HG03342 (cell line): ENCODE results near the gene UBE2J2.
"Not testable (repeated sequence)": the region's sequence is repeated elsewhere in the genome, so short reads cannot be mapped to it uniquely, and the experiment has no call there.

Experiments
- ATAC-seq: cut with Tn5 transposase; IDR thresholded peaks from one replicate; pipeline ENCODE4 v1.9.1; 2021; ENCODE audit warnings: mild to moderate bottlenecking, moderate library complexity; ENCODE audit not compliant: unreplicated experiment

UBE2J2 gene

GRCh38 chr1:1273512-1274298 is at the start of gene UBE2J2:
UBE2J2 (minus strand) TSS chr1:1273854; CDS start chr1:1267992, 5,862 bp downstream.
- ATAC-seq = peak; percentile 81

GRCh38 chr1:1322952-1323351 is 49.3 kb upstream of the UBE2J2 start:
- no peak for ATAC-seq

- ATAC-seq = no peak
Observed at GRCh38 chr1:1322418-1322817, 48.8 kb upstream of the UBE2J2 start.

- no peak for ATAC-seq
Observed at GRCh38 chr1:1321477-1321876, 47.8 kb upstream of the UBE2J2 start.

GRCh38 chr1:1320666-1321448 is 47.2 kb upstream of the UBE2J2 start:
- no peak for ATAC-seq

GRCh38 chr1:1319646-1319941 is 45.9 kb upstream of the UBE2J2 start:
- no peak for ATAC-seq

GRCh38 chr1:1318777-1319645 is 45.4 kb upstream of the UBE2J2 start:
- no peak for ATAC-seq

- no peak for ATAC-seq
Observed at GRCh38 chr1:1318131-1318652, 44.5 kb upstream of the UBE2J2 start.

- no peak for ATAC-seq
Observed at GRCh38 chr1:1317420-1317819, 43.8 kb upstream of the UBE2J2 start.

GRCh38 chr1:1316199-1316598 is 42.5 kb upstream of the UBE2J2 start:
- ATAC-seq = not testable (repeated sequence)

- ATAC-seq = no peak
Observed at GRCh38 chr1:1315435-1315954, 41.8 kb upstream of the UBE2J2 start.

GRCh38 chr1:1314678-1315335 is 41.2 kb upstream of the UBE2J2 start:
- ATAC-seq = no peak

GRCh38 chr1:1314237-1314586 is 40.6 kb upstream of the UBE2J2 start:
- no peak for ATAC-seq

- no peak for ATAC-seq
Observed at GRCh38 chr1:1313500-1314236, 40.0 kb upstream of the UBE2J2 start.

GRCh38 chr1:1312450-1313314 is 39.0 kb upstream of the UBE2J2 start:
- ATAC-seq = no peak

- ATAC-seq = no peak
Observed at GRCh38 chr1:1311107-1312104, 37.8 kb upstream of the UBE2J2 start.

- ATAC-seq = no peak
Observed at GRCh38 chr1:1310476-1311053, 36.9 kb upstream of the UBE2J2 start.

- ATAC-seq = no peak
Observed at GRCh38 chr1:1310109-1310385, 36.4 kb upstream of the UBE2J2 start.
